MCF 10A (cell line): Measurements from ENCODE around the gene P4HA2. TPM values are rescaled to one million over a fixed set of nuclear protein-coding genes. Genes with fewer than 3 reads are reported as not detected.

ENCODE experiments used
- BruUV-seq: library from RNA; stranded (reverse); fragments of 400-500 nt; replicated peaks from 2 replicates; lab custom pipeline; 2021; lab: Mats Ljungman, UMichigan
- CTCF ChIA-PET: fragments of 300-600 bp; sonication (Branson Sonifier 250); formaldehyde crosslinking; extraction: SDS; loops from one replicate; lab custom pipeline; 2021; ENCODE audit warnings: antibody characterized with exemption, inconsistent platforms; lab: Yijun Ruan, JAX
- POLR2A ChIA-PET: fragments of 300-600, 350-650 bp; sonication (Branson Sonifier 250); formaldehyde crosslinking; extraction: SDS; loops from one replicate; lab custom pipeline; 2020; ENCODE audit warnings: antibody characterized with exemption, inconsistent platforms; lab: Yijun Ruan, JAX
- DNase-seq: peaks from one replicate; pipeline ENCODE4 v3.0.0-alpha.2; 2018; ENCODE audit not compliant: unreplicated experiment
- H3K27ac Mint-ChIP-seq: one replicate; pipeline ENCODE4 v1.8.0; 2022; ENCODE audit warnings: mild to moderate bottlenecking, low read depth, mixed read lengths; ENCODE audit not compliant: unreplicated experiment
- H3K27me3 Mint-ChIP-seq: one replicate; pipeline ENCODE4 v1.8.0; 2022; ENCODE audit warnings: mixed read lengths; ENCODE audit not compliant: insufficient read depth, unreplicated experiment
- H3K36me3 Mint-ChIP-seq: one replicate; pipeline ENCODE4 v1.8.0; 2022; ENCODE audit warnings: mild to moderate bottlenecking, moderate library complexity, mixed read lengths; ENCODE audit not compliant: insufficient read depth, unreplicated experiment
- H3K4me1 Mint-ChIP-seq: one replicate; pipeline ENCODE4 v1.8.0; 2022; ENCODE audit warnings: mixed read lengths; ENCODE audit not compliant: insufficient read depth, unreplicated experiment
- H3K4me3 Mint-ChIP-seq: one replicate; pipeline ENCODE4 v1.8.0; 2022; ENCODE audit warnings: mild to moderate bottlenecking, moderate library complexity, mixed read lengths; ENCODE audit not compliant: unreplicated experiment
- H3K9me3 Mint-ChIP-seq: one replicate; pipeline ENCODE4 v1.8.0; 2022; ENCODE audit warnings: mixed read lengths; ENCODE audit not compliant: unreplicated experiment
- intact Hi-C: fragments of 100-400 bp; cut with micrococcal nuclease; formaldehyde crosslinking; loops from 2 replicates; pipeline ENCODE4 v1.14.1; 2022
- total RNA-seq: library from RNA; stranded (reverse); gene quantifications from 2 replicates; pipeline ENCODE4 v1.2.3, GENCODE V29; 2022
- TF ChIP-seq, protein P1 (sequence below): fragments of 200-600 bp; IDR thresholded peaks from one replicate; pipeline ENCODE4 v1.8.0; 2022; ENCODE audit warnings: antibody characterized with exemption, mild to moderate bottlenecking; ENCODE audit not compliant: unreplicated experiment

P4HA2 gene
- total RNA-seq, 1 experiment from 2014 or later = 53.1 TPM

DNA sequence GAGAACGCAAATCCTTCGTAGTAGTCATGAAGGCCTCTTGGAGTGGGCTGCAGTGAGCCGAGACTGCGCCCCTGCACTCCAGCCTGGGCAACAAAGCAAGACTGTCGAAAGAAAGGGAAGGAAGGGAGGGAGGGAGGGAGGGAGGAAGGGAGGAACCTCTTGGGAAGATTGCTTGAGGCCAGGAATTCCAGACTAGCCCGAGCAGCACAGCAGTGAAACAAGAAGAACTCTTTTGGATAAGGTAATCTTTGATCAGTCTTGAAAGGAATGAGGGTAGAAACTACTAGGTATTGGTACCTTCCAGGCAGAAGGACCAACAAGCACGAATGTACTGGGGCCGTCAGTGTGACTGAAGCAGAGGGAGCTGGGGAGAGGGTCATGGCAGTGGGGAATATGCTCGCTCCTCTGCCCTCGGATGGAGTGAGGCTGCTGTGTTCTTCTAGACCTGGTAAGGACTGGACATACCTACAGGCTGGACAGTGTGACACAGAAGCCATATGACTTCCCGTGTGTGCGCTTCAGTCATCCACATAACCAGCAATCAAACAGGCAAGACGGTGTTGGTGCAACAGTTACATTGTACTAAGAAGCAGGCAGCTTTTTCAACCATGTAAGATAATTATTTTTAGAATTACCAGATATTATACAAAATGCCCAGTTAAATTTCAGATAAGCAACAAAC is 45.2 kb downstream of the P4HA2 start:
- no TSS peak for BruUV-seq
- no peaks in the 10 kb centered on the region for H3K27me3 Mint-ChIP-seq
- no peak overlapping the region for H3K27ac Mint-ChIP-seq
- intact Hi-C loops = loop anchor here (5.0 kb wide), 1 partner anchor 130 kb away; no protein-coding TSS in a partner anchor
- ChIA-PET POLR2A (interaction anchor here (0.6 kb wide), 1 partner anchor 256 kb away, joined by 3 read pairs; no protein-coding TSS in a partner anchor), CTCF (interaction anchor here (0.9 to 5.1 kb wide), 7 partner anchors 9 to 313 kb away, joined by 3 to 48 read pairs (median 3); no protein-coding TSS in a partner anchor)
- peaks cover 7% of the 10 kb centered on the region for H3K9me3 Mint-ChIP-seq
- no peak overlapping the region for H3K4me3 Mint-ChIP-seq
- H3K36me3 Mint-ChIP-seq = no peaks in the 10 kb centered on the region
- no peak for DNase-seq
- peaks cover 16% of the 10 kb centered on the region for H3K4me1 Mint-ChIP-seq
- TF ChIP-seq, protein P1, sequence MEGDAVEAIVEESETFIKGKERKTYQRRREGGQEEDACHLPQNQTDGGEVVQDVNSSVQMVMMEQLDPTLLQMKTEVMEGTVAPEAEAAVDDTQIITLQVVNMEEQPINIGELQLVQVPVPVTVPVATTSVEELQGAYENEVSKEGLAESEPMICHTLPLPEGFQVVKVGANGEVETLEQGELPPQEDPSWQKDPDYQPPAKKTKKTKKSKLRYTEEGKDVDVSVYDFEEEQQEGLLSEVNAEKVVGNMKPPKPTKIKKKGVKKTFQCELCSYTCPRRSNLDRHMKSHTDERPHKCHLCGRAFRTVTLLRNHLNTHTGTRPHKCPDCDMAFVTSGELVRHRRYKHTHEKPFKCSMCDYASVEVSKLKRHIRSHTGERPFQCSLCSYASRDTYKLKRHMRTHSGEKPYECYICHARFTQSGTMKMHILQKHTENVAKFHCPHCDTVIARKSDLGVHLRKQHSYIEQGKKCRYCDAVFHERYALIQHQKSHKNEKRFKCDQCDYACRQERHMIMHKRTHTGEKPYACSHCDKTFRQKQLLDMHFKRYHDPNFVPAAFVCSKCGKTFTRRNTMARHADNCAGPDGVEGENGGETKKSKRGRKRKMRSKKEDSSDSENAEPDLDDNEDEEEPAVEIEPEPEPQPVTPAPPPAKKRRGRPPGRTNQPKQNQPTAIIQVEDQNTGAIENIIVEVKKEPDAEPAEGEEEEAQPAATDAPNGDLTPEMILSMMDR = no peak

DNA sequence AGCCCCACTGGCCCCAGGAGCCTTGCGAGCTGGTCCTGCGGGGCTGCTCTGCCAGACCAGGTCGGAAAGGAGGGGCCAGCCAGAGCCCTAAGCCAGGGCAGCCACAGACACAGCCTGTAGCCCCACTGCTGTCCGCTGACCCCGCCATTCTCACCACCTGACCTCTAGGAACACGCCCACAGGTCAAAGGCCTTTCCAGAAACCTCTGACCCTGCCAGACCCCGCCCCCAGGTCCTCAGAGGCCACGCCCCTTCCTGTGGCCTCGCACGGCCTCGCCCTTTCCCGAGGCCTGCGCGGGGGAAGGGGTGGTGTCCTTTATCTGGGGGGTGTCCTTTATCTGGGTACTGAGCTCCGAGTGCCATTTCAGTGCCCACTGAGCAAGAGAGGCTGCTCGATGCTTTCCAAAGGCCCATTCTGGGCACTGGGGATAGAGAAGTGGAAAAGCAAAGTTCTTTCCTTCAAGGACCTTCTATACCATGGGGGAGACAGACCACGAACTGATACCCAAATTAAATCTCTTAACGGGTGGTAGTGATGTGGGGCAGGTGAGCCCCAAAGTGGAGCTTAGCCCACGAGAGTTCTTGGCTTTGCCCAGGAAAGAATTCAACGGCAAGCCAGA is 46.5 kb downstream of the P4HA2 start:
- peaks cover 16% of the 10 kb centered on the region for H3K4me1 Mint-ChIP-seq
- no peak overlapping the region for H3K4me3 Mint-ChIP-seq
- no peak overlapping the region for H3K27ac Mint-ChIP-seq
- ChIA-PET POLR2A (interaction anchor here (1.1 to 1.7 kb wide), 5 partner anchors 57 to 320 kb away, joined by 4 to 8 read pairs (median 5); partner anchors contain the start of genes SLC22A4 and SLC22A5), CTCF (interaction anchor here (0.5 to 5.5 kb wide), 64 partner anchors 8 to 407 kb away, joined by 3 to 74 read pairs (median 6); partner anchors contain the start of gene IL3)
- peaks cover 7% of the 10 kb centered on the region for H3K9me3 Mint-ChIP-seq
- intact Hi-C loops = loop anchor here (2.0 to 5.0 kb wide), 2 partner anchors 84 to 131 kb away; no protein-coding TSS in a partner anchor
- no peak for DNase-seq
- H3K27me3 Mint-ChIP-seq = no peaks in the 10 kb centered on the region
- TF ChIP-seq, protein P1 = no peak
- no peaks in the 10 kb centered on the region for H3K36me3 Mint-ChIP-seq
- BruUV-seq = no TSS peak

DNA sequence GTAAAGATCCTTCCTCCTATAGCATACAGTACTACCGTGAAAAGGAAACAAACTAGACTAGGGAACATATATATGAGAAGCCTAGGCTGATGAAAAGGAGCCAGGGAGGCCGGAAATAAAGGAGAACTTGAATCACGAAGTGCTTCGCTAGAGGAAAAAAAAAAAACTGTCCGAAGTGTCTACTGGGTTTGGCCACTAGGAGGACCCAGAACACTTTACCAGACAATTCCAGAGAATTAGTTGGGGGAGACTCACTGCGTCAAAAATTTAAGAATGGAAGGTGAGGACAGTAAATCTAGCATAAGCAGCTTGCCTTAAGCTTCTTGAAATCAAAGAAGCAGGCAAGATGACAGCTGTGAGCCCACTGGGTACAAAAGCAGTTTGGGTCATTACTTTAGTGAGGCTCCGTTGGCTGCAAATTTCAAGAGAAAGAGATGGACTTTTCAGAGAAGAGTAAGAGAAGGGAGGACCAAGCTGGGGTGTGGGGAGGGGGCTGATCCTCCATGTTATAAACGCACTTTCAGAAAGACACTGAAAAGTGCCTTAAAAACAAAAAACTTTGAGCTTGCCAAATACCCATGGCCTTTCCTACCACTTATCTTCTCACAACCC is 47.4 kb downstream of the P4HA2 start:
- no peak overlapping the region for H3K4me3 Mint-ChIP-seq
- H3K9me3 Mint-ChIP-seq = peaks cover 7% of the 10 kb centered on the region
- H3K27me3 Mint-ChIP-seq = no peaks in the 10 kb centered on the region
- intact Hi-C loops = loop anchor here (1.0 to 5.0 kb wide), 10 partner anchors 47 to 321 kb away; partner anchors contain the start of genes IRF1 and P4HA2
- CTCF ChIA-PET = interaction anchor here (0.6 to 5.5 kb wide), 105 partner anchors 9 to 1670 kb away, joined by 3 to 74 read pairs (median 5); partner anchors contain the start of genes CSF2, IL3 and P4HA2
- TF ChIP-seq, protein P1 = peak; percentile 89
- peak; percentile 82 for DNase-seq
- no peak overlapping the region for H3K27ac Mint-ChIP-seq
- no peaks in the 10 kb centered on the region for H3K36me3 Mint-ChIP-seq
- POLR2A ChIA-PET = interaction anchor here (0.6 to 2.5 kb wide), 13 partner anchors 10 to 702 kb away, joined by 3 to 8 read pairs (median 4); partner anchors contain the start of genes SLC22A4 and SLC22A5
- BruUV-seq = no TSS peak
- peaks cover 16% of the 10 kb centered on the region for H3K4me1 Mint-ChIP-seq
